RWPE2 (cell line): ENCODE results near the gene ARAF.

Experiments used
- ATAC-seq: fragments of 200-7000 bp; cut with Tn5 transposase; 3 replicates; pipeline ENCODE4 v1.9.1; 2021; ENCODE audit warnings: low read depth
- DNase-seq: peaks from one replicate; pipeline ENCODE4 v3.0.0-alpha.2; 2020; ENCODE audit warnings: low spot score
- H3K27ac ChIP-seq: fragments of 450-650 bp; 2 replicates; pipeline ENCODE4 v1.5.1; 2017; ENCODE audit warnings: mild to moderate bottlenecking; ENCODE audit not compliant: poor library complexity, severe bottlenecking
- H3K27me3 ChIP-seq: fragments of 250-450 bp; sonication (Bioruptor Pico); 2 replicates; pipeline ENCODE4 v1.5.1; 2021; ENCODE audit warnings: mild to moderate bottlenecking, moderate library complexity; ENCODE audit not compliant: insufficient read depth, poor library complexity, severe bottlenecking
- H3K36me3 ChIP-seq: fragments of 250-450 bp; sonication (Bioruptor Pico); 2 replicates; pipeline ENCODE4 v1.5.1; 2020; ENCODE audit warnings: low read depth, mild to moderate bottlenecking, moderate library complexity
- H3K4me1 ChIP-seq: fragments of 250-450 bp; sonication (Bioruptor Pico); 2 replicates; pipeline ENCODE4 v1.5.1; 2021; ENCODE audit warnings: mild to moderate bottlenecking, moderate library complexity; ENCODE audit not compliant: insufficient read depth, poor library complexity, severe bottlenecking
- H3K4me3 ChIP-seq: fragments of 250-450 bp; sonication (Bioruptor Pico); 2 replicates; pipeline ENCODE4 v1.5.1; 2021; ENCODE audit warnings: mild to moderate bottlenecking, moderate library complexity; ENCODE audit not compliant: severe bottlenecking
- H3K9me3 ChIP-seq: fragments of 250-450 bp; sonication (Bioruptor Pico); 2 replicates; pipeline ENCODE4 v1.5.1; 2021; ENCODE audit warnings: mild to moderate bottlenecking, moderate library complexity; ENCODE audit not compliant: severe bottlenecking
- CTCF ChIP-seq: fragments of 450-650 bp; IDR thresholded peaks from one replicate; pipeline ENCODE4 v1.5.1; 2017; ENCODE audit warnings: mild to moderate bottlenecking, moderate library complexity; ENCODE audit not compliant: poor library complexity, severe bottlenecking

ARAF gene

GRCh38 chrX:47560179-47560933, 649 bp upstream of the ARAF start:
- DNase-seq = no peak
- Histone ChIP-seq H3K36me3 (peaks cover 27% of the 10 kb centered on the region), H3K9me3 (no peaks in the 10 kb centered on the region), H3K4me1 (peaks cover 12% of the 10 kb centered on the region), H3K4me3 (peak overlapping the region; percentile 92), H3K27ac (peak overlapping the region; percentile 58), H3K27me3 (no peaks in the 10 kb centered on the region)
- TF ChIP-seq CTCF = no peak
- no peak for ATAC-seq

GRCh38 chrX:47561659-47562151, 700 bp downstream of the ARAF start:
- DNase-seq = no peak
- H3K27ac ChIP-seq = peak overlapping the region; percentile 58
- no peak for TF ChIP-seq CTCF
- H3K36me3 ChIP-seq = peaks cover 39% of the 10 kb centered on the region
- no peak for ATAC-seq
- peaks cover 12% of the 10 kb centered on the region for H3K4me1 ChIP-seq
- H3K27me3 ChIP-seq = no peaks in the 10 kb centered on the region
- H3K4me3 ChIP-seq = peak overlapping the region; percentile 92
- no peaks in the 10 kb centered on the region for H3K9me3 ChIP-seq

DNA sequence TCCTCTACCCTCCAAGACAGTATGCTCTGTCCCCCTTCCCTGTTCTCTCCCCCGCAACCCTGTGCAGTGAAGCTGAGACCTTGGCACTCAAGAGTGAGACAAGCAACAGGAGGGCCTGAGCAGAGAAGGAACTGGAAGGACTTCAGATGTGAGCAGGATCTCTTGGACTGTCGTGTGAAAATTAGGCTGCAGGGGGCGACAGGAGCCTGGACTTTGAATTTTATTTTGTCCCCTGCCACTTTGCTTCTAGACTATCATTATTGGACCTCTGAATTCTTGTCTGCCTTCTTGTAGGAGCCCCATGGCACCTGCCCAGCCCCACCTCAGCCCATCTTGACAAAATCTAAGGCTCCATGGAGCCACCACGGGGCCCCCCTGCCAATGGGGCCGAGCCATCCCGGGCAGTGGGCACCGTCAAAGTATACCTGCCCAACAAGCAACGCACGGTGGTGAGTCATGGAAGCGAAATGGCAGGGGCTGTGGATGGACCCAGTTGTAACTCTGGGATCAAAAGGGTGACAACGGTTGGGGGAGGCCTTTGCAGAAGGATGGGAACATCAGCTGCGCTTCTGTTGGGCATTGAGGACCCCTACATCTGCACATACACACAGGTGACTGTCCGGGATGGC, 1.7 kb downstream of the ARAF start:
- no peak overlapping the region for H3K4me3 ChIP-seq
- H3K9me3 ChIP-seq = no peaks in the 10 kb centered on the region
- peaks cover 50% of the 10 kb centered on the region for H3K36me3 ChIP-seq
- H3K27ac ChIP-seq = peak overlapping the region; percentile 58
- no peaks in the 10 kb centered on the region for H3K27me3 ChIP-seq
- DNase-seq = no peak
- no peak for TF ChIP-seq CTCF
- no peak for ATAC-seq
- peaks cover 12% of the 10 kb centered on the region for H3K4me1 ChIP-seq

DNA sequence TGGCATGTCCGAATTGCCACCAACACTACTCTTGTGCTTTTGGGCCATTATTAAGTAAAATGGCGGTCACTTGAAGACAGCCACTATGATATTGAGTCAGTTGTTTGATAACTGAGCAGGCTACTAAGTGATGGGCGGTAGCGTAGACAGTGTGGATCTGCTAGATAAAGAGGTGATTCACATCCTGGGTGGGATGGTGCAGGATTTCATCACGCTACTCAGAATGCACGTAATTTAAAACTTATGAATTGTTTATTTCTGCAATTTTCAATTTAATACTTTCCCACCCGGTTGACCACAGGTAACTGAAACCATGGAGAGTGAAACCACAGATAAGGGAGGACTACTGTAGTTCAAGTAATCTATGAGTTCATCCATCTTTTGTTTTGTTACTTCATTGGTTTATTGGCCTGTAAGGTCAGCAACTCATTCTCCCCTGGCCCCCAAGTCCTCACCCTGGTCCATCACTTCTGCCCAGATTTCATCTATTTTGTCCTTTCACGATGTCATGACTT, 2.9 kb downstream of the ARAF start:
- Histone ChIP-seq H3K4me3 (no peak overlapping the region), H3K27me3 (no peaks in the 10 kb centered on the region), H3K4me1 (peaks cover 12% of the 10 kb centered on the region), H3K36me3 (peaks cover 60% of the 10 kb centered on the region), H3K9me3 (no peaks in the 10 kb centered on the region), H3K27ac (peak overlapping the region; percentile 58)
- peak; percentile 48; the same call in 2 of the 3 replicates for ATAC-seq
- no peak for DNase-seq
- TF ChIP-seq CTCF = no peak
